Activated T-helper 1 cell treated with anti-CD3 and anti-CD28 coated beads, Interleukin-12 subunit alpha, Interleukin-12 subunit beta, Interleukin-2, Interleukin-4 antibody, amounts not matched to agents 30 ng/mL and 10 ng/mL and 1 ng/mL, durations not matched to agents 14 hours and 24 hours and 36 hours (primary cell): ENCODE data around the gene CAPZB. TPM values are rescaled to one million over a fixed set of nuclear protein-coding genes. Genes with fewer than 3 reads are reported as not detected.

Experiments
- DNase-seq: peaks from one replicate; pipeline ENCODE4 v3.0.0; 2021; ENCODE audit warnings: low spot score
- H3K27ac Mint-ChIP-seq: one replicate; pipeline ENCODE4 v1.8.0; 2021; ENCODE audit warnings: mild to moderate bottlenecking, mixed read lengths
- H3K27me3 Mint-ChIP-seq: one replicate; pipeline ENCODE4 v1.8.0; 2022; ENCODE audit warnings: mild to moderate bottlenecking, moderate library complexity, mixed read lengths; ENCODE audit not compliant: insufficient read depth
- H3K36me3 Mint-ChIP-seq: one replicate; pipeline ENCODE4 v1.8.0; 2021; ENCODE audit warnings: low read depth, mixed read lengths
- H3K4me1 Mint-ChIP-seq: one replicate; pipeline ENCODE4 v1.8.0; 2021; ENCODE audit warnings: low read depth, mixed read lengths
- H3K4me3 Mint-ChIP-seq: one replicate; pipeline ENCODE4 v1.8.0; 2021; ENCODE audit warnings: mild to moderate bottlenecking, moderate library complexity, mixed read lengths
- H3K9me3 Mint-ChIP-seq: one replicate; pipeline ENCODE4 v1.8.0; 2021; ENCODE audit warnings: mixed read lengths
- intact Hi-C: fragments of 100-400 bp; cut with micrococcal nuclease; formaldehyde crosslinking; loops from one replicate; pipeline ENCODE4 v1.15.1; 2024
- total RNA-seq: library from RNA; stranded (reverse); gene quantifications from 2 replicates; pipeline ENCODE4 v1.2.3, GENCODE V29; 2022

Gene CAPZB
- total RNA-seq, 1 donor from 2014 or later, result 323 TPM

DNA sequence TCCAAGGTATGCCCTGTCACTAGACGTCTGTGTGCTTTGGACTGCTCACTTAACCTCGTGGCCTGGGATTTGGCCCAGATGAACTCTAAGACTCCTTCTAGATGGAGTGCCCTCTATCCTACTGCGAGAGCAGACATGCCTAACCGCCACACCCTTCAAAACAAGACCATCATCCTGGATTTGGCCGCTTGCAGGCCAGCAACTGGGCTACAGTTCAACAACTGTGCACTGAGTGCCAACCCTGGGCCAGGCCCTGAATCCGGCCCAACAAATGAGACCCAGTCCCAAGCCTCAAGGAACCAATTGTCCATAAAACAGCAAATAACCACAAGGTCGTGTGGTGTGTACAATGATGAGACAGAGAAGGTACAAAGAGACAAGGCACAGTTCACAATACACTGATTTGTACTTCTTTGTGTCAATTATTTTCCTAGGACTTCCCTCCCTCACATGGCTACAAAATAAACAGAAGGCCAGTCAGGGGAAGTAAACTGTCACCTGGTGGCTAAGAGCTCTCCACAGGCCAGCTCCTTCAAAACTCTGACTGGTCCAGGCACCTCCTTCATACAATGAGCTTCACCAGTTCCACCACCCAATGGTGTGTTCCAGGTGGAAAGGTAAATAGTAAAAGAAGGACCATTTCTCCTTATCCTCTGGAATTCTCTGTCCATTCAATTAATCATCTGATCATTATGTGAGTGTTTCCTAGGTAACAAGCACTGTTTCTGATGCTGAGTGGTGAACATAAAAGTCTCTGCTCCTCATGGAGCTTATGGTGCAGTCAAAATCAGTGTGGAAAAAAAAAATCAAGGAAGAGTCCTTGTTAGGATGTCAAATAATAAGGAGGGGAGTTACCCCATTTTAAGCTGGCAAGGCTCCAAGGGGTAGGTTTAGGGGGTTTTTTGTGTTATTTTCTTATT, 60.4 kb downstream of the CAPZB start:
- intact Hi-C loops, result no loop called here
- no peak for DNase-seq
- H3K27ac Mint-ChIP-seq, result no peak overlapping the region
- H3K4me3 Mint-ChIP-seq, result no peak overlapping the region
- H3K4me1 Mint-ChIP-seq, result peaks cover 66% of the 10 kb centered on the region
- no peaks in the 10 kb centered on the region for H3K27me3 Mint-ChIP-seq
- H3K9me3 Mint-ChIP-seq, result no peaks in the 10 kb centered on the region
- peaks cover 6% of the 10 kb centered on the region for H3K36me3 Mint-ChIP-seq

DNA sequence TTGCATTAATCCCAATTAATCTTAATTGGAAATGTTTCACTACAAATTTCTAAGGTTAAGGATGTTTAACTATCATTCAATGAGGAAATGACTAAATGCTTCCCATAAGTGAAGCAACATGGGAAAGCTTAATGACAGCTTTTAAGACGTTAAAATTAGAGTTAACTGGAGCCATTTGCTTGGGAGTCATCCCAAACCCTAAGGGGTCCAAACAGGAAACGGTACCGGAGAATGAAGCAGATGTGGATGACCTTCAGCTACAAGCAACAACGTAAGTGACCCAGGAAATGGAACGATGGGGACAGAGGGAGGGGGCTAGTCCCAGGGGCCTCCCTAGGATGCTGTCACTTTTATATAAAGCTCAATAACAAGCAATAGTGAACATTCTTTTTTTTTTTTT, 62.2 kb downstream of the CAPZB start:
- peaks cover 58% of the 10 kb centered on the region for H3K4me1 Mint-ChIP-seq
- H3K9me3 Mint-ChIP-seq, result no peaks in the 10 kb centered on the region
- H3K4me3 Mint-ChIP-seq, result no peak overlapping the region
- intact Hi-C loops, result no loop called here
- no peak for DNase-seq
- H3K27me3 Mint-ChIP-seq, result no peaks in the 10 kb centered on the region
- H3K36me3 Mint-ChIP-seq, result peaks cover 13% of the 10 kb centered on the region
- peak overlapping the region; percentile 18 for H3K27ac Mint-ChIP-seq

DNA sequence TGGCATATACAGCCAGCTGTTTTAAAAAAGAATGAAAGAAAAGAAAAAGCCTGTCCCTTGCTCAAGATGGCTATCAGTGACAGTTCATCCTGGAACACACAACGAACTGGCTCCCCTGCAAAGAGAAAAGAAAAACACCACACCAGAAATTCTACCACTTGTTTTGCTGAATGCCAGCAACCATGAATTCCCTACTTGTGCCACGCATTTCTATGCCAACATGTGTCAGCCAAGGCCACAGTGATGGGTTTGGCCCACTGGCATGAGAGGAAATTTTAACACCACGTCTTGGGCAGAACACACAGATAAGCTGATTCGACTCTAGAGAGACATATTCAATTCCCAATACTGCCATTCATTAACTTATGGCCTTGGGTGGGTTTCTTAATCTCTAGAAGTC, 64.0 kb downstream of the CAPZB start:
- H3K36me3 Mint-ChIP-seq, result peaks cover 19% of the 10 kb centered on the region
- H3K27ac Mint-ChIP-seq, result peak overlapping the region; percentile 9
- no peak for DNase-seq
- H3K4me1 Mint-ChIP-seq, result peaks cover 60% of the 10 kb centered on the region
- intact Hi-C loops, result no loop called here
- H3K27me3 Mint-ChIP-seq, result no peaks in the 10 kb centered on the region
- no peak overlapping the region for H3K4me3 Mint-ChIP-seq
- H3K9me3 Mint-ChIP-seq, result no peaks in the 10 kb centered on the region

DNA sequence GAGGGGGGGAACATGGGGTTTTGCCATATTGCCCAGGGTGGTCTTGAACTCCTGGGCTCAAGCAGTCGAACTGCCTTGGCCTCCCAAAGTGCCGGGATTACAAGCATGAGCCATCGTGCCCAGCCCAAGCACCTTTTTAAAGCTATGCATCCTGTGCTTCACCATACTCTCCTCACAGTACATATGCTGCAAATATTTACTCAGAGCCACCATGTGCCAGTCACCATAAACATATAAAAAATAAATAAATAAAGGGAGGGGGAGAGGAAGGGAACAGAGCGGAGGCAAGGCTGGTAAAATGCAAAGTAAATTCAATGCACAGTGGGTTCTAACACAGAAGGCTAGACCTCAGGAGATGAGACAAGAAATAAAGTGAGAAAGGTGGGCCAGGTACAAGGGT, 64.7 kb downstream of the CAPZB start:
- Mint-ChIP-seq H3K27ac (no peak overlapping the region), H3K4me3 (no peak overlapping the region)

DNA sequence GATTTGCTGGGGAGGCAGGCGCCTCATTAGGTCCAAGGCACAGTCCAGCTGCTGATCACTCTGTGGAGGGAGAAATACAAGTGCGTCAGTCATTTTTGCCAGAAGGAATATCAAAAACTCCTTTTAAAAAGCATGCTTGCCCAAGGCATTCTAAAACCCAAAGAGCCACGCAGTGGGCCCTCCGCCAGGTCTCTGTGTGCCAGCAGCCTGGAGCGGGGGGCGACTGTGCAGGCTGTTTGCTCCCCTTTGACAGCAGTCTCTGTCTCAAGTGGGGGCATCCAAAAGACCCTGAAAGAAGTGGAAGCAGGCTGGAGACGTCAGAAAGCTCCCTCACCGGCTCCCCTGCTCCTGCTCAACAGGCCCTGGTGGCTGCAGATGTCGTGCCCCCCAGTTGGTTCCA, 65.6 kb downstream of the CAPZB start:
- H3K4me3 Mint-ChIP-seq, result no peak overlapping the region
- peaks cover 27% of the 10 kb centered on the region for H3K36me3 Mint-ChIP-seq
- H3K27ac Mint-ChIP-seq, result no peak overlapping the region
- no peak for DNase-seq
- intact Hi-C loops, result no loop called here
- H3K27me3 Mint-ChIP-seq, result no peaks in the 10 kb centered on the region
- H3K4me1 Mint-ChIP-seq, result peaks cover 51% of the 10 kb centered on the region
- no peaks in the 10 kb centered on the region for H3K9me3 Mint-ChIP-seq

More for the DNA sequence above, 64.7 kb downstream of the CAPZB start:
- H3K27me3 Mint-ChIP-seq, result no peaks in the 10 kb centered on the region
- peaks cover 52% of the 10 kb centered on the region for H3K4me1 Mint-ChIP-seq
- peaks cover 22% of the 10 kb centered on the region for H3K36me3 Mint-ChIP-seq
- DNase-seq, result no peak
- intact Hi-C loops, result no loop called here
- no peaks in the 10 kb centered on the region for H3K9me3 Mint-ChIP-seq

DNA sequence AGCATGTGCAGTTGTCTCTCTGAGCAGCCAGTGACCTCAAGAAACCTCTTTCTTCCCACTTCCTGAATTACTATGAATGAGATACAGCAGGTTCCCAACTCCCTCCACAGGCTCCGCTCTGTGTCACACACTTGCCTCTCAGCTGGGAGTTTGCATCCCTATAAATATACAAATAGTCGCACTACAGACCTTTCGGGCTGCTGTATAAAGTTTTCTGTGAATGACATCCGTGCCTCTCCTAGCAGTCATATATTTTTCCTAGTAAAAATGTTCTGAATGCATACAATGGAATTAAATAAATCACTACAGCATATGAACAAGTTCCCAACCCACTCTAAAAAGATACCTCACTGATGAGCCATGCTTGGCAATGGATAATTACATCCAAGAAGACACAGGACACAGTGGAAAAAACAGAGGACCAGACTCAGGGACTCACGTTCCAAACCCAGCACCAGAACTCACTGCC, 66.8 kb downstream of the CAPZB start:
- intact Hi-C loops, result no loop called here
- H3K36me3 Mint-ChIP-seq, result peaks cover 30% of the 10 kb centered on the region
- H3K9me3 Mint-ChIP-seq, result no peaks in the 10 kb centered on the region
- peak overlapping the region; percentile 46 for H3K27ac Mint-ChIP-seq
- peaks cover 42% of the 10 kb centered on the region for H3K4me1 Mint-ChIP-seq
- H3K4me3 Mint-ChIP-seq, result no peak overlapping the region
- no peak for DNase-seq
- H3K27me3 Mint-ChIP-seq, result no peaks in the 10 kb centered on the region

DNA sequence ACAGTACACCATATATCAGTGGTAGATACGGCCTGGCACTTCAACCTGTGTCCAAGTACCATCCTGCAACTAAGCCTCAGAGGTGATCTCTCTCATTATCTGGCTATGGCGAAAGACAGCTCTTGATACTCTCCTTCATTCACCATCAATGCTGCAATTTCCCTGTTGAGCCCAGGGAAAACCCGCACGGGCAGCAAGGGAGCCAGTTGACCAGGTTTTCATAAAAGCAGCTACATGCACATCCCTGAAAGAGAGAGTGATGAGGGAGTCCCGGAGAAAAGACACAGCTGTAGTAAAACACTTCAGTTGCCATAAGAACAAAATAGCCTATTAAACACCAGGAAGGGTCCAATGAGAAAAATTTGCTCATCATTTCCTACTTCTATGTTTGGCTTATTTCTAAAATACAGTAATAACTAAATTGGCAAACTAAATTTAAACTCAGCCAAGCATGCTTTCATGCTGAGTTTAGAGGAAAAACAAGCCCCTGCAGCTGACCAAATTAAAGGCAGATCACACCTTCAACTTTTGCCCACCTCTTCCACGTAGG, 68.3 kb downstream of the CAPZB start:
- Mint-ChIP-seq H3K36me3 (peaks cover 33% of the 10 kb centered on the region), H3K27ac (no peak overlapping the region), H3K9me3 (no peaks in the 10 kb centered on the region), H3K4me1 (peaks cover 36% of the 10 kb centered on the region), H3K27me3 (no peaks in the 10 kb centered on the region), H3K4me3 (no peak overlapping the region)
- DNase-seq, result no peak
- intact Hi-C loops, result no loop called here

DNA sequence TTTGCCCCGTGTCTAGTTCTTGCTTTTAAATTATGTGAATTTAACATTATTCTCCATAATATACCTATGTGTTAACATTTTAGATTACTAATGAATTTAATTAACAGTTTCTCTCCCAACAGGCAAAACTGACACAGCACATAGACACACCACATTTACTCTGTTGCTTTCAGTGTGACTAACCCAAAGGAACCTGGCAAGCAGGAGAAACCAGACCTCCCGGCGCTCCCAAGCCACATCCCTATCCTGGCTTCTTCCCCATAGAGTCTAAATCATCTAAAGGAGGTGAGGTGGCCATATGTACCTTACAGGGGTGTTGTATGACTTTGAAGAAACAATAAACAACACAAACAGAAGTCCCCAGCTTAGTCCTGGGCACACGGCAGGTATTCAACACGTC, 69.2 kb downstream of the CAPZB start:
- H3K9me3 Mint-ChIP-seq, result no peaks in the 10 kb centered on the region
- peaks cover 36% of the 10 kb centered on the region for H3K36me3 Mint-ChIP-seq
- H3K27ac Mint-ChIP-seq, result no peak overlapping the region
- H3K27me3 Mint-ChIP-seq, result no peaks in the 10 kb centered on the region
- DNase-seq, result no peak
- peaks cover 32% of the 10 kb centered on the region for H3K4me1 Mint-ChIP-seq
- intact Hi-C loops, result no loop called here
- H3K4me3 Mint-ChIP-seq, result no peak overlapping the region

DNA sequence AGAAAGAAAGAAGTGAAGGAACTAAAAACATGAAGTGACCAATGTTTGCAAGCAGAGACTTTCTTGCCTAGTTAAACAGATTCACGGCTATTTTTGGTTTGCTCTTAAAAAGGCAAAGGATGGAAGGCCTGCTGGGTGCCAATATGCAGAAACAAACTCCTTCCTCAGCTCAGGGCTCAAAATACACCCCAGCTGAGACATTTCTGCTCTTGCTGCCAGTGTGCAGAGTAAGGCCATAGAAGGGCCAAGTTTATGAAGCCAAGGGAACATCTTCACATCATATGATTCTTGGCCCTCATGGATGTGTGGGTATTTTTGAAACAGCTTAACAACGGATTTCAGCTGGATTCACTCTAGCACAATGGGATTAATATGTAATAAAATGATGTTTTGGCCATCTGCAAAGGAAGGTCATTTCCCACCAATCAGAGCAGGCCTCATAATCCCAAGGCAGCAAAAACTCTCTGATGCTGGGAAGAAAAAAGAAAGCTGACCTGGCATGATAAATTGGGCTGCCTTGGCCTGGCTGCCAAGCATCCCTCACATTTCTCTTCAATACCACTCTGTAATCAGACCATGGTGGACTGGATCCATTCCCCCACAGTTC, 70.7 kb downstream of the CAPZB start:
- Mint-ChIP-seq H3K27me3 (no peaks in the 10 kb centered on the region), H3K4me3 (no peak overlapping the region), H3K36me3 (peaks cover 36% of the 10 kb centered on the region), H3K27ac (peak overlapping the region; percentile 61), H3K4me1 (peaks cover 32% of the 10 kb centered on the region), H3K9me3 (no peaks in the 10 kb centered on the region)
- intact Hi-C loops, result no loop called here
- no peak for DNase-seq

DNA sequence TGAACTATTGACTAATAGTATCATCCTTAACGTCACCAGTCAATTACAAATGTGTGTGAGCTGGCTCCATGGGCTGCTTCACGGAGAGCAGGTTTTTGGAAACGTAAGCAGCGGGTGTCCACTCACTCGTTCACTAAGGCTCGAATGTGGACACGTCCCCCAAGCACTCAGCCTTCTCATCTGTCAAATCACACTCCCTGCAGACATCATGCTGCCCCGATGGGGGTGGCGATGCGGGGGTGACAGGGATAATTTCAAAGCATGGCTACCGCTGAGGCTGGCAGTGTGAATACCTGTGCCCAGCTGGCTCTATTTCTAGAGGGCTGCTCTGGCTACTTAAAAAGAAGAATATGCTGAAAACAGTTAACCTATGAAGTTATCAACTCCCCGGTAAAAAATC, 71.3 kb downstream of the CAPZB start:
- Mint-ChIP-seq H3K36me3 (peaks cover 34% of the 10 kb centered on the region), H3K4me3 (no peak overlapping the region), H3K27me3 (no peaks in the 10 kb centered on the region), H3K4me1 (peaks cover 38% of the 10 kb centered on the region), H3K9me3 (no peaks in the 10 kb centered on the region), H3K27ac (no peak overlapping the region)
- intact Hi-C loops, result no loop called here
- DNase-seq, result no peak

DNA sequence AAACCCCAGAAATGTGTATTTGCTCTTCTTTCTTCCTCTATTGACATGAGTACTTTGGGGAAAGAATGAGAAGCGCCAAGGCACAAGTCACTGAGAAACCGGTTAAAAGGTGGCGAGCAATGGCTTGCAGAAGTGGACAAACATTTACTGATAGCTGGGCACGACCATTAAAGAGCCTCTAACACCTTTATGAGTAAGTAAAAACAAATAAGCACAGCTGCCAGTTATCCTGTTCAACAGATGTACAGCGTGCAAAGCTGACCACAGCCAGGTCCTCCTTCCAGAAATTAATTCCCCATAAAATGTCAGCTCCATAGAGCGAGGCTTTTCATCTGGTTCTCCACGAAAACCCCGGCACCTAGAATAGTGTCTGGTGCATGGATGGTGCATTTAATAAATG, 72.7 kb downstream of the CAPZB start:
- DNase-seq, result no peak
- intact Hi-C loops, result no loop called here
- no peaks in the 10 kb centered on the region for H3K27me3 Mint-ChIP-seq
- H3K4me3 Mint-ChIP-seq, result no peak overlapping the region
- H3K9me3 Mint-ChIP-seq, result no peaks in the 10 kb centered on the region
- peaks cover 25% of the 10 kb centered on the region for H3K36me3 Mint-ChIP-seq
- H3K4me1 Mint-ChIP-seq, result peaks cover 34% of the 10 kb centered on the region
- H3K27ac Mint-ChIP-seq, result no peak overlapping the region

DNA sequence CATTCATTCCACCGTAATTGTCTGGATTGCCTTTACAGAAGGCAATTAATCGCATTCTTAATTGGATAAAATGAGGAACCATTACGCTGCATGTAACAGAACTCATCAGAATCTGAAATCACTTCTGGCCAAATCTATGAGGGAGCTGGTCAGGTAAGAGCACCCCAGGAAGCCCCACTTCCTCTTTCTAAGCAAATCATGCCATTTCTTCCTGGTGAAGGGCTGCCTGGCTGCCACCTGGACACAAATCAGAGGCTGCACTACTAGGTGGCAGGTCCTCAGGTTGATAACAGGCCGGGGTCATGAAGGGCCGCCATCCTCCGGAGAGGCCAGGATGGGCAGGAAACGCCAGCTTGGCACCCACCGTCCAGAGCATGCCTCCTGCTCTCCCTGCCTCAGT, 73.7 kb downstream of the CAPZB start:
- DNase-seq, result no peak
- H3K27me3 Mint-ChIP-seq, result no peaks in the 10 kb centered on the region
- intact Hi-C loops, result no loop called here
- no peak overlapping the region for H3K27ac Mint-ChIP-seq
- no peak overlapping the region for H3K4me3 Mint-ChIP-seq
- no peaks in the 10 kb centered on the region for H3K9me3 Mint-ChIP-seq
- H3K36me3 Mint-ChIP-seq, result peaks cover 21% of the 10 kb centered on the region
- H3K4me1 Mint-ChIP-seq, result peaks cover 35% of the 10 kb centered on the region

DNA sequence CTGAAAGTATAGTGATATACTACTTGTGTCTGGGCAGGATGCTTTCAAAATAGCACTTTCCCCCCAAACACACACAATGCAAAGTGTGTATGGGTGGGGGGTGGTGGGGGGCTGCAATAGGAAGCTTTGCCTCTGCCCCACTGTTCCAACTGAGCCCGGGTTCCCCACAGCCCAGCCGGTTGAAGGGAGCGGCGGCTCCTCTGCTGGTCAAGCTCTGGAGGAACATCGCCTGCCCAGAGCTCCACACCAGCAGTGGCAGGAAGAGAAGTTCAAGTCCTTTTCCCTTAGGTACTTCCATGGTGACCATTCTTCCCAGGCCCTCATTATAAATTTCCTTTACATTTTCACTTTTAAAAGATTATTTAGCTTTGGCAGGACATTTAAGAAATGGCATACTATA, 74.9 kb downstream of the CAPZB start:
- DNase-seq, result no peak
- H3K27ac Mint-ChIP-seq, result no peak overlapping the region
- no peaks in the 10 kb centered on the region for H3K27me3 Mint-ChIP-seq
- intact Hi-C loops, result no loop called here
- H3K4me1 Mint-ChIP-seq, result peaks cover 41% of the 10 kb centered on the region
- no peaks in the 10 kb centered on the region for H3K9me3 Mint-ChIP-seq
- peaks cover 17% of the 10 kb centered on the region for H3K36me3 Mint-ChIP-seq
- H3K4me3 Mint-ChIP-seq, result no peak overlapping the region
